WERI-Rb-1 (cell line): ENCODE measurements around the gene IQGAP2.

Source experiments
- DNase-seq: peaks from one replicate; pipeline ENCODE4 v3.0.0-alpha.2; 2020
- H3K27ac ChIP-seq: fragments of 250-450 bp; sonication (Bioruptor Pico); 2 replicates; pipeline ENCODE4 v1.5.1; 2020; ENCODE audit warnings: mild to moderate bottlenecking, moderate library complexity
- H3K27me3 ChIP-seq: fragments of 250-450 bp; sonication (Bioruptor Pico); 2 replicates; pipeline ENCODE4 v1.5.1; 2021; ENCODE audit warnings: mild to moderate bottlenecking, low read depth, moderate library complexity; ENCODE audit not compliant: insufficient read depth, severe bottlenecking
- H3K36me3 ChIP-seq: fragments of 250-450 bp; sonication (Bioruptor Pico); 2 replicates; pipeline ENCODE4 v1.5.1; 2020; ENCODE audit warnings: mild to moderate bottlenecking, moderate library complexity
- H3K4me3 ChIP-seq: 2 replicates; pipeline ENCODE4 v1.5.1; 2011; ENCODE audit warnings: low read depth, mild to moderate bottlenecking, control low read depth, low read length
- H3K9me3 ChIP-seq: fragments of 250-450 bp; sonication (Bioruptor Pico); 2 replicates; pipeline ENCODE4 v1.5.1; 2021; ENCODE audit warnings: mild to moderate bottlenecking, moderate library complexity; ENCODE audit not compliant: severe bottlenecking
- TF ChIP-seq, protein P1 (sequence below): IDR thresholded peaks from 2 replicates; pipeline ENCODE4 v1.5.1; 2011; ENCODE audit warnings: low read depth, mild to moderate bottlenecking, control low read depth, inconsistent platforms, low read length

The IQGAP2 gene

DNA sequence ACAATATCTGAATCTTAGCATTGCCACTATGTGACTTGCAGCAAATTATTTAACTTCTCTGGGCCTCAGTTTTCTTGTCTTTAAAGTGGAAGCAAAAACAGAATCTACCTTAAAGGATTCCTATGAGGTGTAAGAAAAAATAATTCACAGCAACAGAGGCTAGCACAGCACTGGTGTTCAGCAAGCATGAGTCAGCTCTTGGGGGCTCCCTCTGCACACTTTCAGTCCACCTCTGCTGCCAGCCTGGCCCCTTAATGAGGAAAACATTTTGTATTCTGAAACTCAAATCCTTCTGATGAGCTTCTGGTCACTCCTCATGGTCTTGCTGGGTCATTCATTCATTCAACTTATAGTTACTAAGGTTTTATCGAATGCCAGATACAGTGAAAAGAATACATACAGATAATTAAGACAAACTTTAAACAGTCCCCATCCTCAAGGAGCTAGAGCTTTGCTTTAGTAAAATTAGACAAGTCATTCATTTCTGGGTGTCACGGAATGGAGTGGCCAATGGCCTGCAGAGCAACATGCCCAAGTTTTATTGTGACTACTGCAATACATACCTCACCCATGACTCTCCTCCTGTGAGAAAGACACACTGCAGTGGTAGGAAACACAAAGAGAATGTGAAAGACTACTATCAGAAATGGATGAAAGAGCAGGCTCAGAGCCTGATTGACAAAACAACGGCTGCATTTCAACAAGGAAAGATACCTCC is 26.8 kb upstream of the IQGAP2 start:
- H3K9me3 ChIP-seq: no peaks in the 10 kb centered on the region
- H3K36me3 ChIP-seq: no peaks in the 10 kb centered on the region
- no peak overlapping the region for H3K27ac ChIP-seq
- no peak for DNase-seq
- H3K4me3 ChIP-seq: no peak overlapping the region
- TF ChIP-seq, protein P1, sequence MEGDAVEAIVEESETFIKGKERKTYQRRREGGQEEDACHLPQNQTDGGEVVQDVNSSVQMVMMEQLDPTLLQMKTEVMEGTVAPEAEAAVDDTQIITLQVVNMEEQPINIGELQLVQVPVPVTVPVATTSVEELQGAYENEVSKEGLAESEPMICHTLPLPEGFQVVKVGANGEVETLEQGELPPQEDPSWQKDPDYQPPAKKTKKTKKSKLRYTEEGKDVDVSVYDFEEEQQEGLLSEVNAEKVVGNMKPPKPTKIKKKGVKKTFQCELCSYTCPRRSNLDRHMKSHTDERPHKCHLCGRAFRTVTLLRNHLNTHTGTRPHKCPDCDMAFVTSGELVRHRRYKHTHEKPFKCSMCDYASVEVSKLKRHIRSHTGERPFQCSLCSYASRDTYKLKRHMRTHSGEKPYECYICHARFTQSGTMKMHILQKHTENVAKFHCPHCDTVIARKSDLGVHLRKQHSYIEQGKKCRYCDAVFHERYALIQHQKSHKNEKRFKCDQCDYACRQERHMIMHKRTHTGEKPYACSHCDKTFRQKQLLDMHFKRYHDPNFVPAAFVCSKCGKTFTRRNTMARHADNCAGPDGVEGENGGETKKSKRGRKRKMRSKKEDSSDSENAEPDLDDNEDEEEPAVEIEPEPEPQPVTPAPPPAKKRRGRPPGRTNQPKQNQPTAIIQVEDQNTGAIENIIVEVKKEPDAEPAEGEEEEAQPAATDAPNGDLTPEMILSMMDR: no peak
- H3K27me3 ChIP-seq: no peaks in the 10 kb centered on the region

- Histone ChIP-seq H3K36me3 (no peaks in the 10 kb centered on the region), H3K27me3 (no peaks in the 10 kb centered on the region), H3K4me3 (no peak overlapping the region), H3K9me3 (no peaks in the 10 kb centered on the region), H3K27ac (no peak overlapping the region)
- no peak for DNase-seq
- TF ChIP-seq, protein P1: no peak
Measured at GRCh38 chr5:76376866-76377230, 26.2 kb upstream of the IQGAP2 start.

DNA sequence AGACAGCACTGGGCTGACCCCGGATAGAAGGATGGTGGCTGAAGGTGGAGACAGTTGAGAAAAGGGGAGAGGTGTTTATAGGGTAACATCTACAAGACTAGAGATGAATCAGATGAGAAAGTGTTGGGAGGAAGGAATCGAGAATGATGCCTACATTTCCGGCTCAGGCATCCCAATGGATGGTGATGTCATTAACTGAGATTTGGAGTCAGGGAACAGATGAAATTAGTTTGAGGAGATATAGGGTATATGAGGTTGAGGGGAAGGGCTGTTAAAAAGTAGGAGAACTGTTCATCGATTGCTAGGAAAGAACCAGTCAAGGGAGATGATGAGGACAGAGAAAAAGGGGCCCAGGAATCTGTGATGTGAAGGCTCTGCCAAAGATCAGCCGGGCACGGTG is 24.7 kb upstream of the IQGAP2 start:
- TF ChIP-seq, protein P1: no peak
- Histone ChIP-seq H3K27ac (no peak overlapping the region; the same call in 1 of the 2 replicates), H3K9me3 (no peaks in the 10 kb centered on the region), H3K4me3 (no peak overlapping the region), H3K27me3 (no peaks in the 10 kb centered on the region), H3K36me3 (no peaks in the 10 kb centered on the region)
- no peak for DNase-seq

- TF ChIP-seq, protein P1: no peak
- no peaks in the 10 kb centered on the region for H3K9me3 ChIP-seq
- DNase-seq: no peak
- H3K27me3 ChIP-seq: no peaks in the 10 kb centered on the region
- no peaks in the 10 kb centered on the region for H3K36me3 ChIP-seq
- H3K27ac ChIP-seq: peak overlapping the region; percentile 88
- H3K4me3 ChIP-seq: no peak overlapping the region
Measured at GRCh38 chr5:76379316-76379715, 23.8 kb upstream of the IQGAP2 start.

DNA sequence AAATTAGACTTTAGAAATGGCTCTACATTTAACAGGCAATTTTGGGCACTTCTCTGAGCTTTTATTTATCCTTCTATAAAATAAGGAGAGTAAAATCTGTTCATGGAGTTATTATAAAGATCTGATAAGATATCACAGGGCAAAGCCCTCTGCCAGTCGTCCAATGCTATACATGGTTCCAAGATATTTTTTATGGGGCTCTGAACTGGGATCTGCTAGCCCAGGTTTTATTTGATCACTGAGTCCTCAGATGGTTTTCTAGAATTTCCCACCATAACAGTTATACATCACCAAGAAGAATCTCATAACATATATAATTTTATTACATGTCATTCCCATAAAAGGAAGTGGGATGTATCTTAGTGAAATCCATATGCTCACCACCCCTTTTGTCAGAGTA is 23.2 kb upstream of the IQGAP2 start:
- no peaks in the 10 kb centered on the region for H3K27me3 ChIP-seq
- H3K36me3 ChIP-seq: no peaks in the 10 kb centered on the region
- H3K27ac ChIP-seq: peak overlapping the region; percentile 88
- no peaks in the 10 kb centered on the region for H3K9me3 ChIP-seq
- H3K4me3 ChIP-seq: peak overlapping the region; percentile 17
- DNase-seq: no peak
- TF ChIP-seq, protein P1: no peak

GRCh38 chr5:76380346-76381066 is 22.6 kb upstream of the IQGAP2 start:
- peak overlapping the region; percentile 88 for H3K27ac ChIP-seq
- peak; percentile 69 for DNase-seq
- peak overlapping the region; percentile 17 for H3K4me3 ChIP-seq
- no peaks in the 10 kb centered on the region for H3K9me3 ChIP-seq
- H3K36me3 ChIP-seq: no peaks in the 10 kb centered on the region
- H3K27me3 ChIP-seq: no peaks in the 10 kb centered on the region
- TF ChIP-seq, protein P1: no peak
